Upper lobe of right lung (tissue), 1 donor: ENCODE measurements around the gene WBP2NL. TPM values are rescaled to one million over a fixed set of nuclear protein-coding genes. Genes with fewer than 3 reads are reported as not detected.
"Not testable (repeated sequence)": the region's sequence is repeated elsewhere in the genome, so short reads cannot be mapped to it uniquely, and the experiment has no call there.

Source experiments
- ATAC-seq: fragments of 200-7000 bp; cut with Tn5 transposase; one replicate; pipeline ENCODE4 v1.9.1; 2020; ENCODE audit warnings: mild to moderate bottlenecking, moderate library complexity
- DNase-seq: peaks from one replicate; pipeline ENCODE4 v3.0.0-alpha.2; 2020
- H3K27ac ChIP-seq: fragments of 200-600 bp; one replicate; pipeline ENCODE4 v1.8.0; 2022
- H3K27me3 ChIP-seq: fragments of 200-600 bp; one replicate; pipeline ENCODE4 v1.8.0; 2022; ENCODE audit warnings: mild to moderate bottlenecking
- H3K36me3 ChIP-seq: fragments of 200-600 bp; one replicate; pipeline ENCODE4 v1.8.0; 2022
- H3K4me1 ChIP-seq: fragments of 200-600 bp; one replicate; pipeline ENCODE4 v1.8.0; 2022
- H3K4me3 ChIP-seq: fragments of 200-600 bp; one replicate; pipeline ENCODE4 v1.8.0; 2022; ENCODE audit warnings: mild to moderate bottlenecking
- H3K9me3 ChIP-seq: fragments of 200-600 bp; one replicate; pipeline ENCODE4 v1.8.0; 2022
- intact Hi-C: fragments of 100-400 bp; cut with DNase I; formaldehyde crosslinking; loops from one replicate; pipeline ENCODE4 v1.11.0; 2022
- long read RNA-seq: library from polyadenylated mRNA; unstranded; transcript quantifications from one replicate; pipeline ENCODE4 v2.0.0, GENCODE V29; 2021
- total RNA-seq: library from RNA; stranded (reverse); fragmentation: NEBNext Ultra II Directional; extraction: Animal tissue kit (Norgen Biotek cat#: 25700); gene quantifications from one replicate; pipeline ENCODE4 v1.2.1, GENCODE V29; 2021
- TF ChIP-seq, protein P1 (sequence below): fragments of 200-600 bp; IDR thresholded peaks from one replicate; pipeline ENCODE4 v1.8.0; 2022; ENCODE audit warnings: antibody characterized with exemption
- donor health status: DM: no; HTN: yes; CAD: no; lungs with severe emphysema.

WBP2NL gene
- 1.3 TPM for total RNA-seq
- long read RNA-seq, partial matches to known transcripts, result 0 of 4 reads
- long read RNA-seq, other reads (novel, unspliced or antisense), result 3 of 4 reads

DNA sequence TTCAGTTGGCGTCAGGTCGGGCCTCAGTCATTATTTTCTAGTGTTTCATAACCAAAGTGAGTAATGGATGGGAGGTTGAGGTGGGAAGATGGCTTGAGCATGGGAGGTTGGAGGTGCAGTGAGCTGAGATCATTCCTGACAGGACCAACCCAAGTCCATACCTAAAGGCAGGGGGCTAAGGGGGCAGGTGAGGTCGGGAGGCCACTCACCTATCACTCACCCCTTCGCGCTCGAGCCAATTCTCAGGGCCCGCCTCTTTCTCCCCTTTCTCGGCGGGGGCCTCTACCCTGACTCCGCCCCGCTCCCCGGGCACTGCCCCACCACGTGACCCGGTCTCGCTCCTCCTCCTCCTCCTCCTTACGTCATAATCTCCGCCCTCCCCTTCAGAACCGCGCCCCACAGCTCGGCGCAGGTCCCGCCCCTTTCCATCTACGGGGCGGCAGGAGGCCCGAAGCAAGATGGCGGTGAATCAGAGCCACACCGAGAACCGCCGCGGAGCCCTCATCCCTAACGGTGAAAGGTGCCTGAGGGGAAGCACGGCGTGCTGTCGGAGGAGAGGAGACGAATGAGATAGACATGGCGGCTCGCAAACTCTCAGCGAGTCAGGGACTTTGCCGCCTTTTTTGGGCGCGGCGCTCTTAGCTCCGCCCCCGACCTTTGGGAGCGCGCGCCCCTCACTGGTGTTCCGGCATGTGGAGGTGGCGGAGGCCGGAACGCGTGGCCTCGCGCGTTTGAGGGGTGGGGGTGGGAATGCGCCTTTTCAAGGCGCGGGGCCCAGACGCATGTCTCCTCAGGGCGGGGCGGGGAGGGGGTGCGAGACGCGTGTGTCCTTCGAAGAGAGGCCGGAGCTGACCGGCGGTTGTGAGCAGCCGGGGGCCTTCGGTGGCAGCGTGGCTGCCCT lies at the start of gene WBP2NL:
TSS of gene WBP2NL (plus strand) at position 428 of the 901 bp plus-strand sequence. CDS start at position 459, 31 bp downstream.
- intact Hi-C loops, result no loop called here
- H3K9me3 ChIP-seq, result no peaks in the 10 kb centered on the region

GRCh38 chr22:41948928-41949296 lies 49.7 kb upstream of the WBP2NL start:
- H3K36me3 ChIP-seq, H3K4me3 ChIP-seq, H3K27ac ChIP-seq, H3K27me3 ChIP-seq, ATAC-seq, H3K4me1 ChIP-seq, H3K9me3 ChIP-seq, DNase-seq: not testable (repeated sequence)
- intact Hi-C loops, result loop anchor here (10.0 kb wide), 1 partner anchor 124 kb away; no protein-coding TSS in a partner anchor

More for the DNA sequence above, at the start of gene WBP2NL:
- ATAC-seq (peak; percentile 96), DNase-seq (peak; percentile 92)
- TF ChIP-seq, protein P1, sequence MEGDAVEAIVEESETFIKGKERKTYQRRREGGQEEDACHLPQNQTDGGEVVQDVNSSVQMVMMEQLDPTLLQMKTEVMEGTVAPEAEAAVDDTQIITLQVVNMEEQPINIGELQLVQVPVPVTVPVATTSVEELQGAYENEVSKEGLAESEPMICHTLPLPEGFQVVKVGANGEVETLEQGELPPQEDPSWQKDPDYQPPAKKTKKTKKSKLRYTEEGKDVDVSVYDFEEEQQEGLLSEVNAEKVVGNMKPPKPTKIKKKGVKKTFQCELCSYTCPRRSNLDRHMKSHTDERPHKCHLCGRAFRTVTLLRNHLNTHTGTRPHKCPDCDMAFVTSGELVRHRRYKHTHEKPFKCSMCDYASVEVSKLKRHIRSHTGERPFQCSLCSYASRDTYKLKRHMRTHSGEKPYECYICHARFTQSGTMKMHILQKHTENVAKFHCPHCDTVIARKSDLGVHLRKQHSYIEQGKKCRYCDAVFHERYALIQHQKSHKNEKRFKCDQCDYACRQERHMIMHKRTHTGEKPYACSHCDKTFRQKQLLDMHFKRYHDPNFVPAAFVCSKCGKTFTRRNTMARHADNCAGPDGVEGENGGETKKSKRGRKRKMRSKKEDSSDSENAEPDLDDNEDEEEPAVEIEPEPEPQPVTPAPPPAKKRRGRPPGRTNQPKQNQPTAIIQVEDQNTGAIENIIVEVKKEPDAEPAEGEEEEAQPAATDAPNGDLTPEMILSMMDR, result no peak
- H3K4me3 ChIP-seq, result peak within 1 kb of the TSS; percentile 51
- no peaks in the 10 kb centered on the region for H3K4me1 ChIP-seq
- H3K27ac ChIP-seq, result no peak within 1 kb of the TSS
- no peaks in the 10 kb centered on the region for H3K36me3 ChIP-seq
- H3K27me3 ChIP-seq, result no peaks in the 10 kb centered on the region

DNA sequence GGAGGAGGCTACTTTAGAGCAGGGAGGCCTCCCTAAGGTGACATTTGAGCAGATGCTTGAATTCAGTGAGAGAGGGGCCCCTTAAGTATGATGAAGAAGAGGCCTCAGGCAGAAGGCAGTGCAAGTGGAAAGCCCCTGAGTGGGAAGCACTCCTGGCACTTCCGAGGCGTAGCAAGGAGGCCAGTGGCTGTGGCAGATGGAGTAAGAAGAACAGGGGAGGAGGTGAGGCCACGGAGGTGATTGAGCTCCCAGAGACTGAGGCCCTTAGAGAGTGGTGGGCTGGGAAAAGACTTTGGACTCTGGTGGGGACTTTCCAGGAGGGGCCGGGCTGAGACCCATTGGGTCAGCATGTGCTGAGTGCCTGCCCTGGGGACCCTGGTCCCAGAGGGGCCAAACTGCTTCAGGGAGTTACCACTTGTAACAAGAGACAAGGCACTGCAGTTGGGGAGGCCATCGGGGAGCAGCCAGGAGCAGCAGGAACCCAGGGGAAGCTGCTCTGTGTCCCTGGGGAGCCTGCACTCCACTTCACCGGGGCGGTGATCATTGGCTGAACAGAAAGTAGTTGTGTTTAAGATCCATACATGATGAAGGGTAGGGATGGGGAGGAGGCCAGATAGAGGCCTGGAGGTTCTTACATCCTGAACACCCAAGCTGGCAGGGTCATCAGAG lies 49.2 kb upstream of the WBP2NL start:
- no peaks in the 10 kb centered on the region for H3K36me3 ChIP-seq
- intact Hi-C loops, result loop anchor here (10.0 kb wide), 1 partner anchor 125 kb away; no protein-coding TSS in a partner anchor
- H3K4me3 ChIP-seq, result no peak overlapping the region
- no peaks in the 10 kb centered on the region for H3K9me3 ChIP-seq
- peaks cover 7% of the 10 kb centered on the region for H3K4me1 ChIP-seq
- TF ChIP-seq, protein P1, result no peak
- ATAC-seq (no peak), DNase-seq (no peak)
- no peak overlapping the region for H3K27ac ChIP-seq
- no peaks in the 10 kb centered on the region for H3K27me3 ChIP-seq

DNA sequence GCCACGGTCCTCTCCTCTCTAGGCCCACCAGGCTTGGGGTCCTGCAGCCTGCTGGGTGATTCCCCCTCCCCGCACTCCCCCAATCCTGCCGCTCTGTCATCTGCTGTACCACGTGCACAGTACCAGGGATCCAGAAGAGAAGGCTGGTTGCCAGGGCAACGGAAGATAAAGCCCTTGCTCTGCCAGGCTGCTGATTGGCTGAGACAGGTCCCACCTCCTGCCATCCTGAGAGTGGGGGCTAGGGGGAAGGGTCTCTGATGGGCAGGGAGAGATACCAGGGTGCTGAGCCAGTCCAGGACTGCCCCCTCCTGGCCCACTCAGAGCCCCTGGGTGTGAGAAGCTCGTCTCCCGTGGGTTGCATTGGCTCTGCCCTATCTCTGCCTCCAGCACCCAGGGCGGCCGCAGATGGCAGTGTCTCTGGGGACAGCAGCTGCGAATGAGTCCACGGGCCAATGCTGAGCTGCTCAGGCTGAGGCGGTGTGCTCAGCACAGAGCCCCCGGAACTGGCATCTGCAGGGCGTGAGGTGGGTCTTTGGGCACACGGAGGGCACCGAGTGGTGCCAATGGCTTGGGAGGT lies 46.6 kb upstream of the WBP2NL start, which contains the start of gene SMIM45:
TSS of gene SMIM45 (plus strand) at position 253 of the 577 bp plus-strand sequence.
- Histone ChIP-seq H3K4me3 (no peak within 1 kb of the TSS), H3K27ac (no peak within 1 kb of the TSS), H3K27me3 (no peaks in the 10 kb centered on the region), H3K36me3 (no peaks in the 10 kb centered on the region), H3K9me3 (no peaks in the 10 kb centered on the region), H3K4me1 (no peaks in the 10 kb centered on the region)
- TF ChIP-seq, protein P1, result no peak
- DNase-seq (no peak), ATAC-seq (no peak)
- intact Hi-C loops, result no loop called here

DNA sequence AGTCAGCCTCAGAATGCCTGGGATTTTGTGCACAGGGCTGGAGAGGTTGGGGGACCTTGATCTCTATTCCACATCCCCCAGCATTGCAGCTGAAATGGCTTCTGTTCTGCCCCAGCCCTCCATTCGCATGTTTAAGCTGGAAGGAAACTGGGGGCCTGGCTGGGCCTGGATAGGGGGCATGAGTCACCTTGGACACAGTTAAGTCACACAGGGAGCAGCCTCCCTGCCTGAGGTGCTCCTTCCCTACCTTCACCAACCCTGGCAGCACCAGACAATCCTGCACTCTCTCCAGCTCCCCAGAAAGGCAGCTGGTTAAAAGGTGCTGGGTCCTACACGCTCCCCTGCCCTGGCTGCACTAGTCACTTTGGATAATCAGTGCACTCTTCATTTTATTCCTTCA lies 45.9 kb upstream of the WBP2NL start:
- Histone ChIP-seq H3K27ac (no peak overlapping the region), H3K36me3 (no peaks in the 10 kb centered on the region), H3K4me3 (no peak overlapping the region), H3K4me1 (peaks cover 4% of the 10 kb centered on the region), H3K27me3 (no peaks in the 10 kb centered on the region), H3K9me3 (no peaks in the 10 kb centered on the region)
- intact Hi-C loops, result no loop called here
- DNase-seq (no peak), ATAC-seq (no peak)
- TF ChIP-seq, protein P1, result no peak
